HepG2 (cell line): Measurements from ENCODE around the gene ABCE1. TPM values are rescaled to one million over a fixed set of nuclear protein-coding genes. Genes with fewer than 3 reads are reported as not detected.

ENCODE experiments used
- ATAC-seq: fragments of 200-7000 bp; cut with Tn5 transposase; 3 replicates; pipeline ENCODE4 v1.9.1; 2020; ENCODE audit warnings: mild to moderate bottlenecking, moderate library complexity
- BruUV-seq: library from RNA; stranded (reverse); fragments of 400-500 nt; replicated peaks from 2 replicates; lab custom pipeline; 2021; lab: Mats Ljungman, UMichigan
- CTCF ChIA-PET: fragments of 300-600 bp; formaldehyde crosslinking; extraction: SDS; loops from one replicate; lab custom pipeline; 2021; ENCODE audit warnings: low total read pairs, inconsistent platforms, low intra/inter-chr PET ratio; lab: Yijun Ruan, JAX
- POLR2A ChIA-PET: fragments of 350-600 bp; sonication (Branson Sonifier 250); formaldehyde crosslinking; loops from one replicate; lab custom pipeline; 2020; ENCODE audit warnings: antibody characterized with exemption, inconsistent platforms; lab: Yijun Ruan, JAX
- DNase-seq: peaks from one replicate; pipeline ENCODE4 v3.0.0-alpha.2; 2015; ENCODE audit warnings: low spot score
- FAIRE-seq: peaks from 3 replicates; lab custom pipeline; 2011; peaks lifted over from hg19 to GRCh38; lab: Jason Lieb, UNC
- H2AFZ ChIP-seq: one replicate; pipeline ENCODE4 v1.6.1; 2011; ENCODE audit warnings: low read length, inconsistent platforms
- H3K27ac ChIP-seq: fragments of 300-600 bp; 3 replicates; pipeline ENCODE4 v1.8.0; 2011; ENCODE audit warnings: mixed run types, mild to moderate bottlenecking, mixed read lengths, low read length, inconsistent platforms; ENCODE audit not compliant: insufficient read depth; ENCODE audit errors: extremely low read length
- H3K27me3 ChIP-seq, 2 experiments: fragments of 200-600 bp in 1 of 2; 2 replicates in 1 of 2; 3 replicates in 1 of 2; pipeline versions ENCODE4 v1.6.0 to v1.8.0; 2011; ENCODE audit warnings: low read length in 2 of 2, mild to moderate bottlenecking in 2 of 2, moderate library complexity in 2 of 2, inconsistent platforms in 1 of 2; ENCODE audit not compliant: insufficient read depth in 2 of 2, control insufficient read depth in 1 of 2
- H3K36me3 ChIP-seq, 2 experiments: fragments of 200-600 bp in 1 of 2; replicated peaks in 1 of 2; 2 replicates in 1 of 2; 3 replicates in 1 of 2; pipeline versions ENCODE4 v1.5.1 to v1.8.0; 2011; ENCODE audit warnings: low read length in 2 of 2, inconsistent platforms in 1 of 2; ENCODE audit not compliant: insufficient read depth in 2 of 2, control insufficient read depth in 1 of 2
- H3K4me1 ChIP-seq: 2 replicates; pipeline ENCODE4 v1.5.1; 2012; ENCODE audit warnings: low read length, inconsistent platforms; ENCODE audit not compliant: insufficient read depth
- H3K4me2 ChIP-seq: 2 replicates; pipeline ENCODE4 v1.6.0; 2011; ENCODE audit warnings: low read depth, low read length, inconsistent platforms
- H3K4me3 ChIP-seq, 3 experiments: fragments of 200-600 bp in 1 of 3; sonication (generic), shearing (Covaris generic) in 1 of 3; replicated peaks in 1 of 3; 2 replicates each; pipeline ENCODE4 v1.5.1; 2011 to 2016; ENCODE audit warnings: low read length in 3 of 3, inconsistent platforms in 2 of 3, low read depth in 2 of 3, mild to moderate bottlenecking in 2 of 3, control low read depth in 1 of 3, mixed read lengths in 1 of 3; ENCODE audit not compliant: insufficient read depth in 1 of 3
- H3K79me2 ChIP-seq: one replicate; pipeline ENCODE4 v1.6.1; 2011; ENCODE audit warnings: low read length, inconsistent platforms; ENCODE audit not compliant: insufficient read depth
- H3K9ac ChIP-seq: 2 replicates; pipeline ENCODE4 v1.6.0; 2011; ENCODE audit warnings: mild to moderate bottlenecking, low read depth, low read length, inconsistent platforms; ENCODE audit not compliant: insufficient read depth
- H3K9me3 ChIP-seq: 2 replicates; pipeline ENCODE4 v1.5.1; 2012; ENCODE audit warnings: mild to moderate bottlenecking, low read length
- H4K20me1 ChIP-seq: 2 replicates; pipeline ENCODE4 v1.6.0; 2011; ENCODE audit warnings: inconsistent platforms, mild to moderate bottlenecking, low read length, moderate library complexity; ENCODE audit not compliant: insufficient read depth
- BHLHE40 ChIP-seq: IDR thresholded peaks from 2 replicates; pipeline ENCODE4 v1.6.1; 2011; ENCODE audit warnings: low read length, improper control_type of control experiment
- CEBPB ChIP-seq: IDR thresholded peaks from 2 replicates; pipeline ENCODE4 v1.6.1; 2011; ENCODE audit warnings: low read depth, low read length, improper control_type of control experiment, borderline replicate concordance
- MAFG ChIP-seq: sonication (generic); formaldehyde crosslinking; IDR thresholded peaks from 2 replicates; pipeline ENCODE4 v1.5.1; 2020; ENCODE audit warnings: mild to moderate bottlenecking, missing genetic modification reagents
- ZC3H4 ChIP-seq: sonication (generic); formaldehyde crosslinking; IDR thresholded peaks from 2 replicates; pipeline ENCODE4 v1.4.0; 2020; ENCODE audit warnings: missing genetic modification reagents, borderline replicate concordance
- ZNF407 ChIP-seq: sonication (generic); formaldehyde crosslinking; IDR thresholded peaks from one replicate; pipeline ENCODE4 v1.5.1; 2020; ENCODE audit warnings: mild to moderate bottlenecking, missing genetic modification reagents; ENCODE audit errors: not compliant biosample characterization
- ZNF431 ChIP-seq: sonication (generic); formaldehyde crosslinking; IDR thresholded peaks from 2 replicates; pipeline ENCODE4 v1.9.0; 2022; ENCODE audit warnings: missing genetic modification reagents, low read depth, mild to moderate bottlenecking, borderline replicate concordance
- WGBS: methylation state at CpG from one replicate; pipeline ENCODE4 v1.1.6; 2017; ENCODE audit warnings: low lambda C conversion rate; 5-methylcytosine and 5-hydroxymethylcytosine counted together
- in situ Hi-C: cut with HindIII; loops from 2 replicates; pipeline ENCODE4 v1.10.0; 2017; ENCODE audit warnings: low pct_unique_long_range_greater_than_20kb; ENCODE audit not compliant: extremely low pct_ligation_motif_present
- intact Hi-C: fragments of 100-400 bp; cut with micrococcal nuclease; formaldehyde crosslinking; loops from one replicate; pipeline ENCODE4 v1.10.0; 2022; ENCODE audit not compliant: unreplicated experiment
- polyA plus RNA-seq, 8 experiments: library from polyadenylated mRNA; depleted of rRNA in 3 of 8; stranded (reverse) in 7 of 8; unstranded in 1 of 8; fragments of >200 nt; fragmentation: Illumina TruSeq in 4 of 8; extraction: Trizol in 4 of 8; gene quantifications; 2 replicates each; pipeline versions ENCODE4 v1.2.1 to v1.2.3, GENCODE V29; 2011 to 2016; ENCODE audit warnings: low read depth in 4 of 8, missing spikeins in 1 of 8, mixed read lengths in 1 of 8; ENCODE audit not compliant: insufficient read depth in 1 of 8
- total RNA-seq, 5 experiments: library from RNA; depleted of rRNA; stranded (reverse); fragments of >200 nt; fragmentation: Illumina TruSeq; extraction: Trizol; gene quantifications; 2 replicates each; pipeline ENCODE4 v1.2.3, GENCODE V29; 2016; ENCODE audit warnings: low read depth in 1 of 5

ABCE1 gene
- total and polyA plus RNA-seq, 2 of the 13 experiments (the other 11 are each of a cell fraction or from before 2014, with no cell fraction given): 50.8 to 139 TPM

GRCh38 chr4:145056325-145057130, 41.6 kb upstream of the ABCE1 start:
- no peak for DNase-seq
- 97% methylated on average over 6 of the region's 6 CpGs for WGBS
- POLR2A ChIA-PET: no interaction called here
- Histone ChIP-seq H4K20me1 (no peaks in the 10 kb centered on the region), H3K4me3 (no peak overlapping the region), H3K36me3 (no peaks in the 10 kb centered on the region), H3K9ac (no peak overlapping the region)
- intact Hi-C loops: no loop called here
- no TSS peak for BruUV-seq
- peak; percentile 42; the same call in 1 of the 2 replicates for TF ChIP-seq CEBPB
- TF ChIP-seq BHLHE40: no peak
- TF ChIP-seq, all 625 proteins: peak for 1
- Histone ChIP-seq H3K9me3 (no peaks in the 10 kb centered on the region), H3K27ac (no peak overlapping the region), H3K4me1 (no peaks in the 10 kb centered on the region), H3K79me2 (peaks cover 3% of the 10 kb centered on the region), H3K4me2 (no peak overlapping the region), H3K27me3 (no peaks in the 10 kb centered on the region), H2AFZ (no peak overlapping the region)
- CTCF ChIA-PET: no interaction called here
- in situ Hi-C loops: no loop called here
- FAIRE-seq: no peak
- ATAC-seq: no peak

- in situ Hi-C loops: no loop called here
- ATAC-seq (no peak), DNase-seq (no peak), FAIRE-seq (no peak)
- Histone ChIP-seq H3K27me3 (no peaks in the 10 kb centered on the region), H2AFZ (no peak overlapping the region), H3K27ac (no peak overlapping the region), H3K36me3 (no peaks in the 10 kb centered on the region), H4K20me1 (no peaks in the 10 kb centered on the region), H3K4me3 (no peak overlapping the region), H3K9me3 (no peaks in the 10 kb centered on the region), H3K79me2 (peaks cover 3% of the 10 kb centered on the region), H3K4me2 (no peak overlapping the region), H3K9ac (no peak overlapping the region), H3K4me1 (no peaks in the 10 kb centered on the region)
- BruUV-seq: no TSS peak
- intact Hi-C loops: no loop called here
- CTCF ChIA-PET: no interaction called here
- POLR2A ChIA-PET: no interaction called here
- TF ChIP-seq MAFG (CRISPR knock-in tag) (no peak), ZNF407 (CRISPR knock-in tag) (no peak), ZC3H4 (CRISPR knock-in tag) (no peak), ZNF431 (CRISPR knock-in tag) (no peak)
These were observed 39.9 kb upstream of the ABCE1 start for GRCh38 chr4:145058256-145058655.
